ENCODE data around the gene CNTLN.

- TF ChIP-seq, protein P1, sequence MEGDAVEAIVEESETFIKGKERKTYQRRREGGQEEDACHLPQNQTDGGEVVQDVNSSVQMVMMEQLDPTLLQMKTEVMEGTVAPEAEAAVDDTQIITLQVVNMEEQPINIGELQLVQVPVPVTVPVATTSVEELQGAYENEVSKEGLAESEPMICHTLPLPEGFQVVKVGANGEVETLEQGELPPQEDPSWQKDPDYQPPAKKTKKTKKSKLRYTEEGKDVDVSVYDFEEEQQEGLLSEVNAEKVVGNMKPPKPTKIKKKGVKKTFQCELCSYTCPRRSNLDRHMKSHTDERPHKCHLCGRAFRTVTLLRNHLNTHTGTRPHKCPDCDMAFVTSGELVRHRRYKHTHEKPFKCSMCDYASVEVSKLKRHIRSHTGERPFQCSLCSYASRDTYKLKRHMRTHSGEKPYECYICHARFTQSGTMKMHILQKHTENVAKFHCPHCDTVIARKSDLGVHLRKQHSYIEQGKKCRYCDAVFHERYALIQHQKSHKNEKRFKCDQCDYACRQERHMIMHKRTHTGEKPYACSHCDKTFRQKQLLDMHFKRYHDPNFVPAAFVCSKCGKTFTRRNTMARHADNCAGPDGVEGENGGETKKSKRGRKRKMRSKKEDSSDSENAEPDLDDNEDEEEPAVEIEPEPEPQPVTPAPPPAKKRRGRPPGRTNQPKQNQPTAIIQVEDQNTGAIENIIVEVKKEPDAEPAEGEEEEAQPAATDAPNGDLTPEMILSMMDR (IDR thresholded peaks at IDR 0.05) = no peak
- TF ChIP-seq POLR2AphosphoS5 (IDR thresholded peaks at IDR 0.05) = no peak
Observed at GRCh38 chr9:17470036-17470813, 335.4 kb downstream of the CNTLN start.
